Measurements from ENCODE around the gene ERICH4. TPM values are rescaled to one million over a fixed set of nuclear protein-coding genes. Genes with fewer than 3 reads are reported as not detected.

Gene ERICH4
- total and polyA plus RNA-seq, 9 of the 15 experiments (the other 6 are each of a cell fraction or from before 2014, with no cell fraction given): not detected

GRCh38 chr19:41397086-41398049 lies 45.6 kb upstream of the ERICH4 start, which contains the start of the genes BCKDHA and EXOSC5 (continued):
- TF ChIP-seq IRF1 (CRISPR knock-in tag; IDR thresholded peaks at IDR 0.05; ENCODE audit: borderline replicate concordance): no peak
- TF ChIP-seq DNMT1 (IDR thresholded peaks at IDR 0.05): no peak
- TF ChIP-seq ATF6 (CRISPR knock-in tag; IDR thresholded peaks at IDR 0.05): no peak
- no peak for TF ChIP-seq STAG1 (CRISPR knock-in tag; IDR thresholded peaks at IDR 0.05; ENCODE audit: borderline replicate concordance)
- TF ChIP-seq FOSL1 (tag; conservative IDR thresholded peaks at IDR 0.05): 0 out of 2 replicates have a peak, but pooled peaks have one; percentile 9
- TF ChIP-seq GATAD2A (IDR thresholded peaks at IDR 0.05): peak; percentile 64; the same call in 1 of the 2 replicates
- TF ChIP-seq BHLHE40 (IDR thresholded peaks at IDR 0.05; ENCODE audit: low read length): peak; percentile 97
- no peak for TF ChIP-seq BRF1 (IDR thresholded peaks at IDR 0.05; ENCODE audit: borderline replicate concordance, extremely low read depth, insufficient read length)
- no peak for TF ChIP-seq MEF2A (IDR thresholded peaks at IDR 0.05; ENCODE audit: control insufficient read depth, low read depth, low read length)
- TF ChIP-seq FIP1L1 (IDR thresholded peaks at IDR 0.05; ENCODE audit: low read depth, low read length, poor library complexity, severe bottlenecking): peak; percentile 56
- TF ChIP-seq HMGN3 (IDR thresholded peaks at IDR 0.05; ENCODE audit: borderline replicate concordance, extremely low read depth, insufficient read length, low read depth, low read length): peak; percentile 89
- no peak for TF ChIP-seq ID3 (CRISPR knock-in tag; IDR thresholded peaks at IDR 0.05)
- TF ChIP-seq ID3 (tag; IDR thresholded peaks at IDR 0.05): peak; percentile 48; the same call in 1 of the 2 replicates
- no peak for TF ChIP-seq ZNF583 (CRISPR knock-in tag; IDR thresholded peaks at IDR 0.05)
- TF ChIP-seq ZHX1 (conservative IDR thresholded peaks at IDR 0.05; ENCODE audit: low read length): no peak
- TF ChIP-seq KDM4B (IDR thresholded peaks at IDR 0.05; ENCODE audit: borderline replicate concordance in 2 of 2, low read depth in 1 of 2): 0 out of 4 replicates have a peak, but pooled peaks of 1 of the 2 experiments have one; percentile 11
- peak; percentile 24 for TF ChIP-seq HDAC3 (IDR thresholded peaks at IDR 0.05; ENCODE audit: borderline replicate concordance, partially characterized antibody)
- TF ChIP-seq IRF9 (tag; IDR thresholded peaks at IDR 0.05): no peak
- TF ChIP-seq MCM3 (IDR thresholded peaks at IDR 0.05): no peak
- no peak for TF ChIP-seq ZNF408 (CRISPR knock-in tag; IDR thresholded peaks at IDR 0.05; ENCODE audit: low read depth)
